HEK293 (cell line): ENCODE results near the gene CSNK2A2.

Source experiments
- CTCF ChIA-PET: fragments of 350-600 bp; formaldehyde crosslinking; extraction: SDS; loops from one replicate; lab custom pipeline; 2021; ENCODE audit warnings: antibody characterized with exemption; lab: Yijun Ruan, JAX
- POLR2A ChIA-PET: fragments of 300-600 bp; formaldehyde crosslinking; extraction: SDS; loops from one replicate; lab custom pipeline; 2020; ENCODE audit warnings: antibody characterized with exemption, inconsistent platforms; lab: Yijun Ruan, JAX
- H3K27ac ChIP-seq: fragments of 200-500 bp; sonication (Bioruptor generic); 2 replicates; pipeline ENCODE4 v1.5.1; 2014; ENCODE audit warnings: low read depth, low read length, control low read depth, inconsistent platforms; ENCODE audit errors: extremely low read depth
- H3K36me3 ChIP-seq, 2 experiments: fragments of 200-500 bp in 1 of 2; sonication (Bioruptor generic) in 1 of 2; 1 replicate in 1 of 2; 2 replicates in 1 of 2; pipeline ENCODE4 v1.5.1; 2014 to 2017; ENCODE audit warnings: inconsistent platforms in 2 of 2, low read length in 2 of 2; ENCODE audit not compliant: control insufficient read depth in 2 of 2, insufficient read depth in 1 of 2
- H3K4me1 ChIP-seq: fragments of 200-500 bp; sonication (Bioruptor generic); 2 replicates; pipeline ENCODE4 v1.5.1; 2014; ENCODE audit warnings: mild to moderate bottlenecking, low read length, inconsistent platforms; ENCODE audit not compliant: control insufficient read depth, insufficient read depth
- H3K4me3 ChIP-seq: 2 replicates; pipeline ENCODE4 v1.5.1; 2011; ENCODE audit warnings: low read depth, mild to moderate bottlenecking, control low read depth, low read length, moderate library complexity
- H3K9me3 ChIP-seq: fragments of 200-500 bp; sonication (Bioruptor generic); 2 replicates; pipeline ENCODE4 v1.5.1; 2014; ENCODE audit warnings: low read depth, low read length, inconsistent platforms; ENCODE audit not compliant: control insufficient read depth, insufficient read depth
- BCL11A ChIP-seq: fragments of 450-650 bp; formaldehyde crosslinking; IDR thresholded peaks from 2 replicates; pipeline ENCODE4 v1.5.1; 2016; ENCODE audit warnings: low read depth, missing biosample characterization, missing genetic modification characterization
- BCL11B ChIP-seq: fragments of 450-650 bp; formaldehyde crosslinking; IDR thresholded peaks from 2 replicates; pipeline ENCODE4 v1.5.1; 2016; ENCODE audit warnings: low read depth, missing biosample characterization, missing genetic modification characterization
- GLI2 ChIP-seq: fragments of 450-650 bp; formaldehyde crosslinking; IDR thresholded peaks from 2 replicates; pipeline ENCODE4; 2017; ENCODE audit warnings: missing biosample characterization, missing genetic modification characterization, low read depth, borderline replicate concordance
- HOXA7 ChIP-seq: sonication (generic); formaldehyde crosslinking; IDR thresholded peaks from 2 replicates; pipeline ENCODE4 v1.8.1; 2022; ENCODE audit warnings: missing genetic modification reagents, borderline replicate concordance
- HOXD13 ChIP-seq: sonication (generic); formaldehyde crosslinking; IDR thresholded peaks from 2 replicates; pipeline ENCODE4 v1.8.0; 2022; ENCODE audit warnings: missing genetic modification reagents, borderline replicate concordance
- IKZF3 ChIP-seq: fragments of 450-650 bp; IDR thresholded peaks from 2 replicates; pipeline ENCODE4 v1.5.0; 2018; ENCODE audit warnings: missing biosample characterization, mild to moderate bottlenecking, missing genetic modification characterization, moderate library complexity
- KLF1 ChIP-seq: fragments of 450-650 bp; formaldehyde crosslinking; IDR thresholded peaks from 2 replicates; pipeline ENCODE4 v1.5.1; 2016; ENCODE audit warnings: missing biosample characterization, missing genetic modification characterization
- SCRT2 ChIP-seq: fragments of 450-650 bp; formaldehyde crosslinking; IDR thresholded peaks from 2 replicates; pipeline ENCODE4 v1.5.1; 2016; ENCODE audit warnings: missing biosample characterization, missing genetic modification characterization
- SP3 ChIP-seq: fragments of 450-650 bp; formaldehyde crosslinking; IDR thresholded peaks from 2 replicates; pipeline ENCODE4 v1.5.1; 2016; ENCODE audit warnings: missing biosample characterization, missing genetic modification characterization
- YY1 ChIP-seq: fragments of 450-650 bp; formaldehyde crosslinking; IDR thresholded peaks from 2 replicates; pipeline ENCODE4 v1.5.1; 2018; ENCODE audit warnings: missing biosample characterization, missing genetic modification characterization
- YY2 ChIP-seq: fragments of 450-650 bp; formaldehyde crosslinking; IDR thresholded peaks from 2 replicates; pipeline ENCODE4 v1.5.1; 2016; ENCODE audit warnings: missing biosample characterization, missing genetic modification characterization
- ZBTB20 ChIP-seq: fragments of 450-650 bp; formaldehyde crosslinking; IDR thresholded peaks from 2 replicates; pipeline ENCODE4 v1.5.1; 2016; ENCODE audit warnings: missing biosample characterization, missing genetic modification characterization
- ZBTB7A ChIP-seq: fragments of 450-650 bp; formaldehyde crosslinking; IDR thresholded peaks from 2 replicates; pipeline ENCODE4 v1.5.1; 2016; ENCODE audit warnings: low read depth, missing biosample characterization, missing genetic modification characterization
- ZNF24 ChIP-seq: fragments of 450-650 bp; formaldehyde crosslinking; IDR thresholded peaks from 2 replicates; pipeline ENCODE4 v1.5.1; 2016; ENCODE audit warnings: missing biosample characterization, missing genetic modification characterization
- ZNF394 ChIP-seq: fragments of 450-650 bp; formaldehyde crosslinking; IDR thresholded peaks from 2 replicates; pipeline ENCODE4 v1.5.1; 2016; ENCODE audit warnings: missing biosample characterization, missing genetic modification characterization, mild to moderate bottlenecking, moderate library complexity, borderline replicate concordance
- ZNF549 ChIP-seq: fragments of 450-650 bp; IDR thresholded peaks from 2 replicates; pipeline ENCODE4 v1.5.1; 2018; ENCODE audit warnings: missing biosample characterization, missing genetic modification characterization, mild to moderate bottlenecking, inconsistent platforms, moderate library complexity
- ZNF629 ChIP-seq: fragments of 450-650 bp; formaldehyde crosslinking; IDR thresholded peaks from 2 replicates; pipeline ENCODE4 v1.5.1; 2017; ENCODE audit warnings: missing biosample characterization, missing genetic modification characterization
- ZNF792 ChIP-seq: fragments of 450-650 bp; formaldehyde crosslinking; IDR thresholded peaks from 2 replicates; pipeline ENCODE4 v1.5.1; 2016; ENCODE audit warnings: missing biosample characterization, missing genetic modification characterization
- ZNF843 ChIP-seq: fragments of 450-650 bp; formaldehyde crosslinking; IDR thresholded peaks from 2 replicates; pipeline ENCODE4 v1.5.1; 2016; ENCODE audit warnings: missing biosample characterization, missing genetic modification characterization
- ZSCAN30 ChIP-seq: fragments of 450-650 bp; IDR thresholded peaks from 2 replicates; pipeline ENCODE4 v1.5.1; 2018; ENCODE audit warnings: missing biosample characterization, mild to moderate bottlenecking, missing genetic modification characterization, moderate library complexity
- TF ChIP-seq, protein P1 (sequence below): fragments of 450-650 bp; formaldehyde crosslinking; IDR thresholded peaks from 2 replicates; pipeline ENCODE4 v1.5.1; 2016; ENCODE audit warnings: missing biosample characterization, missing genetic modification characterization
- TF ChIP-seq, protein P2 (sequence below): fragments of 450-650 bp; formaldehyde crosslinking; IDR thresholded peaks from 2 replicates; pipeline ENCODE4 v1.5.1; 2016; ENCODE audit warnings: missing biosample characterization, missing genetic modification characterization, low read depth
- TF ChIP-seq, protein P3 (sequence below): fragments of 450-650 bp; formaldehyde crosslinking; IDR thresholded peaks from 2 replicates; pipeline ENCODE4 v1.5.1; 2016; ENCODE audit warnings: missing biosample characterization, missing genetic modification characterization
- TF ChIP-seq, protein P4 (sequence below): fragments of 450-650 bp; formaldehyde crosslinking; conservative IDR thresholded peaks from 2 replicates; pipeline ENCODE4 v1.5.1; 2016; ENCODE audit warnings: low read depth, missing biosample characterization, missing genetic modification characterization

CSNK2A2 gene

DNA sequence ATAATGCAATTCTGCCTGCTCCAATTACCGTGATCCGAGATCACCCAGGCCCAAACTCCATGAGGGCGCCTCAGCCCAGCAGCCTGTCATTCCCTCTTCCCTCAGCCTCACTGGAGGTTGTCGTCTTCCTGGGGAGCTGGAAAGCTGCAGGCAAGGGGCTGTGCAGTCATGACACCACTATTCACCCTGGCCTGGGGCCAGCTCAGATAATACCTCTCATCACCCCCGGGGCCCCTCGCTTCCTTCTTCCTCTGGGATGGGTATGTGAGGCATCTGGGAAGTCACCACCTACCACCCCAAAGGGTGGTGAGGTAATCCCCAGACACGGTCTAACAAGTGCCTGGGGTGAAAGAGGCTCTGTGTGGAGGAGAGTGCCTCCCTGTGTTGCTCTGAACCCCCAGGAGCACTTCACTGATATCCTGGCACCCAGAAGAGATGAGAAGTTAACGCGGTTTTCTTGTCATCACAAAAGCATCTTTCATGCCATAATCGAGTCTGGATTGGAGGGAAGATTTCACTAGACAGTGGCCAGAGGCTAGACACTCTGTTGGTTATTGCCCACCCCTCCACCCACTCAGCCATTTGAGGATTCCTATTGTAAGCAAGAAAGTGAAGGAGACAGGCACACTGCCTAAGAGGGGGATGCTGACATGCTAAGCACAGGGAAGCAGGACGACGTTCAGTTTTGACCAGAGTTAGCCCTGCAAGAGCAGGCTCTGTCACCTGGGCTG is 87.2 kb downstream of the CSNK2A2 start (continued):
- TF ChIP-seq, protein P1, sequence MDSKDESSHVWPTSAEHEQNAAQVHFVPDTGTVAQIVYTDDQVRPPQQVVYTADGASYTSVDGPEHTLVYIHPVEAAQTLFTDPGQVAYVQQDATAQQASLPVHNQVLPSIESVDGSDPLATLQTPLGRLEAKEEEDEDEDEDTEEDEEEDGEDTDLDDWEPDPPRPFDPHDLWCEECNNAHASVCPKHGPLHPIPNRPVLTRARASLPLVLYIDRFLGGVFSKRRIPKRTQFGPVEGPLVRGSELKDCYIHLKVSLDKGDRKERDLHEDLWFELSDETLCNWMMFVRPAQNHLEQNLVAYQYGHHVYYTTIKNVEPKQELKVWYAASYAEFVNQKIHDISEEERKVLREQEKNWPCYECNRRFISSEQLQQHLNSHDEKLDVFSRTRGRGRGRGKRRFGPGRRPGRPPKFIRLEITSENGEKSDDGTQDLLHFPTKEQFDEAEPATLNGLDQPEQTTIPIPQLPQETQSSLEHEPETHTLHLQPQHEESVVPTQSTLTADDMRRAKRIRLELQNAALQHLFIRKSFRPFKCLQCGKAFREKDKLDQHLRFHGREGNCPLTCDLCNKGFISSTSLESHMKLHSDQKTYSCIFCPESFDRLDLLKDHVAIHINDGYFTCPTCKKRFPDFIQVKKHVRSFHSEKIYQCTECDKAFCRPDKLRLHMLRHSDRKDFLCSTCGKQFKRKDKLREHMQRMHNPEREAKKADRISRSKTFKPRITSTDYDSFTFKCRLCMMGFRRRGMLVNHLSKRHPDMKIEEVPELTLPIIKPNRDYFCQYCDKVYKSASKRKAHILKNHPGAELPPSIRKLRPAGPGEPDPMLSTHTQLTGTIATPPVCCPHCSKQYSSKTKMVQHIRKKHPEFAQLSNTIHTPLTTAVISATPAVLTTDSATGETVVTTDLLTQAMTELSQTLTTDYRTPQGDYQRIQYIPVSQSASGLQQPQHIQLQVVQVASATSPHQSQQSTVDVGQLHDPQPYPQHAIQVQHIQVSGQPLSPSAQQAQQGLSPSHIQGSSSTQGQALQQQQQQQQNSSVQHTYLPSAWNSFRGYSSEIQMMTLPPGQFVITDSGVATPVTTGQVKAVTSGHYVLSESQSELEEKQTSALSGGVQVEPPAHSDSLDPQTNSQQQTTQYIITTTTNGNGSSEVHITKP (tag by site-specific recombination) = no peak
- TF ChIP-seq, all 188 proteins: peak for 16

DNA sequence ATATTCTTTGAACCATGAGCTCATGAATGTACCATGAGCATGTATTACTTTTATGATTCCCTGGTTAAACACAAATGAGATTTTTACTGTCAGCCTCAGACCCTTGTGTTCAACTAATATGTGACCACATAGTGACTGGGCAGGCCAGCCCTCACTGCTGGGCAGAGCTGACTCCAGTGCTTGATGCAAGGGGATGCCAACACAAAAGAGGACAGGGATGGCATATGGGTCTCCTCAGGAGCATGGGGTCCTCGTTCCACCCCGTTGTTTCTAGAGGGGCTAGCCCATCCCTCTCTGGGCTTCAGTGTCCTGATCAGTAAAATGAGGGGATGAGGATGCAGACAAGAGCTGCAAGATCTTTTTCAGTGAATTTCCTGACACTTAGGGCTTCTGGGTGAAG is 88.0 kb downstream of the CSNK2A2 start:
- no peak overlapping the region for H3K4me3 ChIP-seq
- CTCF ChIA-PET = interaction anchor here (0.7 to 4.4 kb wide), 5 partner anchors 10 to 280 kb away, joined by 3 to 28 read pairs (median 3); no protein-coding TSS in a partner anchor
- H3K9me3 ChIP-seq = no peaks in the 10 kb centered on the region

DNA sequence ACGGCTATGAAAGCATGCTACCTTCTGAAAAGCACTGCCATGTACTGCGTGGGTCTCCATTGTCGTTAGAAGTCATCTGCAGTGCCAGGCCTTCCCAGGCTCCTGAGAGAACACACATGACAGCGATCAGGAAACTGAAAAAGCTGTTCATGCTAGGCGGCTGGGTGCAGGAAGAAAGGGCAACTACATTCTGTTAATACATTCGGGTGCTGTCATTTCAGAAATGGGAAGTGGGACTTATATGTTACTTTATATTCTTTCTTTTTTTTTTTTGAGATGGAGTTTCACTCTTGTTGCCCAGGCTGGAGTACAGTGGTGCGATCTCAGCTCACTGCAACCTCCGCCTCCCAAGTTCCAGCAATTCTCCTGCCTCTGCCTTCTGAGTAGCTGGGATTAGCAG is 88.6 kb downstream of the CSNK2A2 start:
- Histone ChIP-seq H3K4me3 (no peak overlapping the region), H3K9me3 (no peaks in the 10 kb centered on the region), H3K36me3 (peaks cover 4 to 17% of the 10 kb centered on the region in 2 experiments; a peak in 2 of 3 replicates), H3K4me1 (peaks cover 4% of the 10 kb centered on the region; the same call in 1 of the 2 replicates), H3K27ac (no peak overlapping the region)
- TF ChIP-seq IKZF3 = no peak
- no peak for TF ChIP-seq ZBTB20 (tag by site-specific recombination)
- TF ChIP-seq ZNF792 (tag by site-specific recombination) = no peak
- no peak for TF ChIP-seq YY1
- TF ChIP-seq ZNF394 = no peak
- TF ChIP-seq, protein P2, sequence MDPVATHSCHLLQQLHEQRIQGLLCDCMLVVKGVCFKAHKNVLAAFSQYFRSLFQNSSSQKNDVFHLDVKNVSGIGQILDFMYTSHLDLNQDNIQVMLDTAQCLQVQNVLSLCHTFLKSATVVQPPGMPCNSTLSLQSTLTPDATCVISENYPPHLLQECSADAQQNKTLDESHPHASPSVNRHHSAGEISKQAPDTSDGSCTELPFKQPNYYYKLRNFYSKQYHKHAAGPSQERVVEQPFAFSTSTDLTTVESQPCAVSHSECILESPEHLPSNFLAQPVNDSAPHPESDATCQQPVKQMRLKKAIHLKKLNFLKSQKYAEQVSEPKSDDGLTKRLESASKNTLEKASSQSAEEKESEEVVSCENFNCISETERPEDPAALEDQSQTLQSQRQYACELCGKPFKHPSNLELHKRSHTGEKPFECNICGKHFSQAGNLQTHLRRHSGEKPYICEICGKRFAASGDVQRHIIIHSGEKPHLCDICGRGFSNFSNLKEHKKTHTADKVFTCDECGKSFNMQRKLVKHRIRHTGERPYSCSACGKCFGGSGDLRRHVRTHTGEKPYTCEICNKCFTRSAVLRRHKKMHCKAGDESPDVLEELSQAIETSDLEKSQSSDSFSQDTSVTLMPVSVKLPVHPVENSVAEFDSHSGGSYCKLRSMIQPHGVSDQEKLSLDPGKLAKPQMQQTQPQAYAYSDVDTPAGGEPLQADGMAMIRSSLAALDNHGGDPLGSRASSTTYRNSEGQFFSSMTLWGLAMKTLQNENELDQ (tag by site-specific recombination) = no peak
- TF ChIP-seq BCL11A (tag by site-specific recombination) = no peak
- ChIA-PET CTCF (interaction anchor here (0.7 to 4.4 kb wide), 4 partner anchors 9 to 281 kb away, joined by 3 to 28 read pairs (median 9); no protein-coding TSS in a partner anchor), POLR2A (no interaction called here)

More for the DNA sequence above, 88.0 kb downstream of the CSNK2A2 start:
- POLR2A ChIA-PET = interaction anchor here (1.2 to 1.4 kb wide), 2 partner anchors 12 to 19 kb away, joined by 3 to 4 read pairs; partner anchors contain the start of gene CFAP20
- TF ChIP-seq ZNF629 (tag by site-specific recombination) (no peak), SCRT2 (tag by site-specific recombination) (no peak), HOXA7 (CRISPR knock-in tag) (no peak), BCL11B (tag by site-specific recombination) (no peak), YY2 (tag by site-specific recombination) (no peak), KLF1 (no peak), SP3 (no peak), ZBTB7A (no peak), ZNF843 (tag by site-specific recombination) (no peak), ZNF24 (tag by site-specific recombination) (no peak), ZNF549 (tag by site-specific recombination) (no peak), GLI2 (no peak), ZSCAN30 (tag by site-specific recombination) (no peak), HOXD13 (CRISPR knock-in tag) (no peak)
- TF ChIP-seq, protein P3, sequence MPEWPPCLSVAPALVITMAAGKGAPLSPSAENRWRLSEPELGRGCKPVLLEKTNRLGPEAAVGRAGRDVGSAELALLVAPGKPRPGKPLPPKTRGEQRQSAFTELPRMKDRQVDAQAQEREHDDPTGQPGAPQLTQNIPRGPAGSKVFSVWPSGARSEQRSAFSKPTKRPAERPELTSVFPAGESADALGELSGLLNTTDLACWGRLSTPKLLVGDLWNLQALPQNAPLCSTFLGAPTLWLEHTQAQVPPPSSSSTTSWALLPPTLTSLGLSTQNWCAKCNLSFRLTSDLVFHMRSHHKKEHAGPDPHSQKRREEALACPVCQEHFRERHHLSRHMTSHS = no peak
- TF ChIP-seq, protein P4, sequence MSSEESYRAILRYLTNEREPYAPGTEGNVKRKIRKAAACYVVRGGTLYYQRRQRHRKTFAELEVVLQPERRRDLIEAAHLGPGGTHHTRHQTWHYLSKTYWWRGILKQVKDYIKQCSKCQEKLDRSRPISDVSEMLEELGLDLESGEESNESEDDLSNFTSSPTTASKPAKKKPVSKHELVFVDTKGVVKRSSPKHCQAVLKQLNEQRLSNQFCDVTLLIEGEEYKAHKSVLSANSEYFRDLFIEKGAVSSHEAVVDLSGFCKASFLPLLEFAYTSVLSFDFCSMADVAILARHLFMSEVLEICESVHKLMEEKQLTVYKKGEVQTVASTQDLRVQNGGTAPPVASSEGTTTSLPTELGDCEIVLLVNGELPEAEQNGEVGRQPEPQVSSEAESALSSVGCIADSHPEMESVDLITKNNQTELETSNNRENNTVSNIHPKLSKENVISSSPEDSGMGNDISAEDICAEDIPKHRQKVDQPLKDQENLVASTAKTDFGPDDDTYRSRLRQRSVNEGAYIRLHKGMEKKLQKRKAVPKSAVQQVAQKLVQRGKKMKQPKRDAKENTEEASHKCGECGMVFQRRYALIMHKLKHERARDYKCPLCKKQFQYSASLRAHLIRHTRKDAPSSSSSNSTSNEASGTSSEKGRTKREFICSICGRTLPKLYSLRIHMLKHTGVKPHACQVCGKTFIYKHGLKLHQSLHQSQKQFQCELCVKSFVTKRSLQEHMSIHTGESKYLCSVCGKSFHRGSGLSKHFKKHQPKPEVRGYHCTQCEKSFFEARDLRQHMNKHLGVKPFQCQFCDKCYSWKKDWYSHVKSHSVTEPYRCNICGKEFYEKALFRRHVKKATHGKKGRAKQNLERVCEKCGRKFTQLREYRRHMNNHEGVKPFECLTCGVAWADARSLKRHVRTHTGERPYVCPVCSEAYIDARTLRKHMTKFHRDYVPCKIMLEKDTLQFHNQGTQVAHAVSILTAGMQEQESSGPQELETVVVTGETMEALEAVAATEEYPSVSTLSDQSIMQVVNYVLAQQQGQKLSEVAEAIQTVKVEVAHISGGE (tag by site-specific recombination) = no peak
- TF ChIP-seq, all 188 proteins: peak for 0
- H3K4me1 ChIP-seq = peaks cover 4% of the 10 kb centered on the region; the same call in 1 of the 2 replicates
- peaks cover 6 to 23% of the 10 kb centered on the region in 2 experiments; a peak in 2 of 3 replicates for H3K36me3 ChIP-seq
- no peak overlapping the region for H3K27ac ChIP-seq
